ENCODE measurements around the gene MOB3C. TPM values are rescaled to one million over a fixed set of nuclear protein-coding genes. Genes with fewer than 3 reads are reported as not detected.

MOB3C gene
- polyA plus RNA-seq, 1 experiment = 11.6 TPM

GRCh38 chr1:46580140-46580903, 36.3 kb downstream of the MOB3C start:
- no peak for TF ChIP-seq CTCF (IDR thresholded peaks at IDR 0.05; ENCODE audit: insufficient read depth, low read depth, low read length)

GRCh38 chr1:46577671-46578070, 38.9 kb downstream of the MOB3C start:
- ChIA-PET CTCF (interaction anchor here (1.3 kb wide), 1 partner anchor 29 kb away, joined by 3 read pairs; no protein-coding TSS in a partner anchor), POLR2A (no interaction called here)
- no peak for TF ChIP-seq CTCF (IDR thresholded peaks at IDR 0.05; ENCODE audit: insufficient read depth, low read depth, low read length)

More at GRCh38 chr1:46580140-46580903, 36.3 kb downstream of the MOB3C start:
- POLR2A ChIA-PET = no interaction called here
- H3K4me3 ChIP-seq (ENCODE audit: low read depth, low read length) = no peak overlapping the region
- CTCF ChIA-PET = interaction anchor here (0.7 to 1.5 kb wide), 5 partner anchors 8 to 138 kb away, joined by 3 to 6 read pairs (median 3); no protein-coding TSS in a partner anchor
- no peak for DNase-seq (ENCODE audit: low read depth)
- H3K36me3 ChIP-seq (ENCODE audit: control insufficient read depth, insufficient read depth, low read length) = peaks cover 14% of the 10 kb centered on the region
- H3K27me3 ChIP-seq (ENCODE audit: control insufficient read depth, insufficient read depth, low read length) = no peaks in the 10 kb centered on the region

GRCh38 chr1:46576596-46576995, 40.0 kb downstream of the MOB3C start:
- H3K36me3 ChIP-seq (ENCODE audit: control insufficient read depth, insufficient read depth, low read length) = peaks cover 7% of the 10 kb centered on the region
- ChIA-PET CTCF (interaction anchor here (0.7 kb wide), 1 partner anchor 10 kb away, joined by 3 read pairs; no protein-coding TSS in a partner anchor), POLR2A (no interaction called here)
- no peak for TF ChIP-seq CTCF (IDR thresholded peaks at IDR 0.05; ENCODE audit: insufficient read depth, low read depth, low read length)
- no peaks in the 10 kb centered on the region for H3K27me3 ChIP-seq (ENCODE audit: control insufficient read depth, insufficient read depth, low read length)
- no peak for DNase-seq (ENCODE audit: low read depth)
- no peak overlapping the region for H3K4me3 ChIP-seq (ENCODE audit: low read depth, low read length)

More at GRCh38 chr1:46577671-46578070, 38.9 kb downstream of the MOB3C start:
- no peak for DNase-seq (ENCODE audit: low read depth)
- no peak overlapping the region for H3K4me3 ChIP-seq (ENCODE audit: low read depth, low read length)
- H3K27me3 ChIP-seq (ENCODE audit: control insufficient read depth, insufficient read depth, low read length) = no peaks in the 10 kb centered on the region
- peaks cover 10% of the 10 kb centered on the region for H3K36me3 ChIP-seq (ENCODE audit: control insufficient read depth, insufficient read depth, low read length)

GRCh38 chr1:46575778-46576177, 40.8 kb downstream of the MOB3C start:
- no peak for DNase-seq (ENCODE audit: low read depth)
- Histone ChIP-seq H3K4me3 (ENCODE audit: low read depth, low read length) (no peak overlapping the region), H3K27me3 (ENCODE audit: control insufficient read depth, insufficient read depth, low read length) (no peaks in the 10 kb centered on the region), H3K36me3 (ENCODE audit: control insufficient read depth, insufficient read depth, low read length) (peaks cover 7% of the 10 kb centered on the region)
- TF ChIP-seq CTCF (IDR thresholded peaks at IDR 0.05; ENCODE audit: insufficient read depth, low read depth, low read length) = no peak
- POLR2A ChIA-PET = no interaction called here
- CTCF ChIA-PET = interaction anchor here (0.7 kb wide), 1 partner anchor 10 kb away, joined by 3 read pairs; no protein-coding TSS in a partner anchor

GRCh38 chr1:46575300-46575699, 41.3 kb downstream of the MOB3C start:
- ChIA-PET CTCF (interaction anchor here (1.0 kb wide), 1 partner anchor 129 kb away, joined by 3 read pairs; no protein-coding TSS in a partner anchor), POLR2A (no interaction called here)
- no peak overlapping the region for H3K4me3 ChIP-seq (ENCODE audit: low read depth, low read length)
- DNase-seq (ENCODE audit: low read depth) = no peak
- no peaks in the 10 kb centered on the region for H3K27me3 ChIP-seq (ENCODE audit: control insufficient read depth, insufficient read depth, low read length)
- TF ChIP-seq CTCF (IDR thresholded peaks at IDR 0.05; ENCODE audit: insufficient read depth, low read depth, low read length) = no peak
- H3K36me3 ChIP-seq (ENCODE audit: control insufficient read depth, insufficient read depth, low read length) = peaks cover 7% of the 10 kb centered on the region

Data from BJ (cell line).